GM12872 (cell line): ENCODE results near the gene CPA1.

Experiments used
- CTCF ChIP-seq: IDR thresholded peaks from 3 replicates; pipeline ENCODE4 v1.5.1; 2011; ENCODE audit warnings: low read depth, mild to moderate bottlenecking, low read length, moderate library complexity; ENCODE audit not compliant: insufficient read depth

The CPA1 gene

GRCh38 chr7:130394421-130395195, 14.3 kb downstream of the CPA1 start:
- TF ChIP-seq CTCF, result no peak

- TF ChIP-seq CTCF, result no peak
These were observed 15.1 kb downstream of the CPA1 start for GRCh38 chr7:130395421-130395820.

- TF ChIP-seq CTCF, result no peak
These were observed 15.8 kb downstream of the CPA1 start for GRCh38 chr7:130396109-130396508.

DNA sequence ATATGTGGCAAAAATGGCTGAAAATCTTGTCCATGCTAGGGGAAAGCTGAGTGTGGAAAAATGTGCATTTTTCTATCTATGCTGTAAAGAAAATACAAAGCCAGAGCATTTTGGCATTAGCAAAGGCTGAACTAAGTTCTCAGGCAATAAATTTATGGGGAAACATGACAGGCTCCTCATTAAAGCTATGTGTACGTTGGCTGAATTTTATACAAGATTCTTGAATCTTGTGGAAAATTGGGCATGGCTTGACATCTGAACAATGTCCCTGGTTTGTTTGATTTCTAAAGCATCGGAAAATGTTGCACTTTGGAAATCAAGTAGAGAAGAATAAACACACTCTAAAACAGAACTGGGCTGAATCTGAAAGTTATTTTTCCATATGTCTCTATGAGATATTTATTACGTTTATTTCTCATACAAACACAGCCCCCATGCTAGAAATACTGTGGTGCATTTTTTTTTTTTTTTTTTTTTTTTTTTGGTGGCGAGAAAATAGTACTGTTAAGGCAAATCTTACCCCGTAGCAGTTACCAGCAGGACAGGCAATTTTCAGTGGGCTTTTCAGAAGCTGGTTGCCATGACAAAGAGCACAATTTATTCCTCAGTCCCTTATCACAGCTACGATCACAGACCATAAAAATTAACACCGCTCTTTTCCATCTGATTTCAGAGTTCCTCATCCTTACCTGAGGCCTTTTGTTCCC, 16.9 kb downstream of the CPA1 start:
- TF ChIP-seq CTCF, result no peak

GRCh38 chr7:130397758-130398073, 17.4 kb downstream of the CPA1 start:
- TF ChIP-seq CTCF, result no peak

- TF ChIP-seq CTCF, result no peak
These were observed 18.3 kb downstream of the CPA1 start for GRCh38 chr7:130398526-130399090.

GRCh38 chr7:130400120-130400572, 19.9 kb downstream of the CPA1 start:
- TF ChIP-seq CTCF, result no peak
